Stimulated activated CD4-positive, alpha-beta T cell treated with anti-CD3 and anti-CD28 coated beads, Interleukin-1b, Interleukin-23, amount 100 ng/mL, for 4 hours (primary cell): Measurements from ENCODE around the gene NRXN3.

ENCODE experiments used
- DNase-seq, 2 donors: peaks; one replicate each; pipeline ENCODE4 v3.0.0-alpha.2; 2020; ENCODE audit warnings: low read depth in 2 of 2

The NRXN3 gene

GRCh38 chr14:79413734-79414428, 1243.7 kb downstream of the NRXN3 start:
- no peak for DNase-seq

- DNase-seq = no peak
These were observed 1245.6 kb downstream of the NRXN3 start for GRCh38 chr14:79415726-79416125.

- DNase-seq = no peak
These were observed 1247.8 kb downstream of the NRXN3 start for GRCh38 chr14:79417961-79418360.

GRCh38 chr14:79418649-79419415, 1248.7 kb downstream of the NRXN3 start:
- DNase-seq = no peak

- DNase-seq = no peak
These were observed 1249.6 kb downstream of the NRXN3 start for GRCh38 chr14:79419571-79420327.

- DNase-seq = no peak
These were observed 1250.6 kb downstream of the NRXN3 start for GRCh38 chr14:79420725-79421124.

GRCh38 chr14:79421811-79422210, 1251.6 kb downstream of the NRXN3 start:
- no peak for DNase-seq

- no peak for DNase-seq
These were observed 1254.3 kb downstream of the NRXN3 start for GRCh38 chr14:79424462-79424861.

GRCh38 chr14:79426103-79426755, 1256.1 kb downstream of the NRXN3 start:
- no peak for DNase-seq

- DNase-seq = no peak
These were observed 1262.5 kb downstream of the NRXN3 start for GRCh38 chr14:79432640-79433039.

GRCh38 chr14:79436335-79436734, 1266.2 kb downstream of the NRXN3 start:
- no peak for DNase-seq

GRCh38 chr14:79437951-79438350, 1267.8 kb downstream of the NRXN3 start:
- no peak for DNase-seq

- no peak for DNase-seq
These were observed 1268.6 kb downstream of the NRXN3 start for GRCh38 chr14:79438696-79439342.

- DNase-seq = no peak
These were observed 1272.6 kb downstream of the NRXN3 start for GRCh38 chr14:79442786-79443185.

GRCh38 chr14:79443602-79444001, 1273.4 kb downstream of the NRXN3 start:
- no peak for DNase-seq

- DNase-seq = no peak
These were observed 1278.8 kb downstream of the NRXN3 start for GRCh38 chr14:79448960-79449359.

GRCh38 chr14:79451601-79452000, 1281.4 kb downstream of the NRXN3 start:
- no peak for DNase-seq

- no peak for DNase-seq
These were observed 1283.1 kb downstream of the NRXN3 start for GRCh38 chr14:79453276-79453675.

GRCh38 chr14:79464468-79464867, 1294.3 kb downstream of the NRXN3 start:
- no peak for DNase-seq

- DNase-seq = no peak
These were observed 1295.5 kb downstream of the NRXN3 start for GRCh38 chr14:79465651-79466050.

GRCh38 chr14:79466938-79467527, 1296.9 kb downstream of the NRXN3 start:
- DNase-seq = no peak
